Chondrocyte (in vitro differentiated cells): Measurements from ENCODE around the gene INPP5A. TPM values are rescaled to one million over a fixed set of nuclear protein-coding genes. Genes with fewer than 3 reads are reported as not detected.
"Not testable (repeated sequence)": the region's sequence is repeated elsewhere in the genome, so short reads cannot be mapped to it uniquely, and the experiment has no call there.

Experiments used
- DNase-seq: peaks from one replicate; pipeline ENCODE4 v3.0.0; 2021; ENCODE audit warnings: mixed read lengths, low spot score
- H3K27ac Mint-ChIP-seq: one replicate; pipeline ENCODE4 v1.8.0; 2021; ENCODE audit warnings: mild to moderate bottlenecking, moderate library complexity, mixed read lengths; ENCODE audit not compliant: unreplicated experiment
- H3K27me3 Mint-ChIP-seq: 2 replicates; pipeline ENCODE4 v1.8.0; 2021; ENCODE audit warnings: low read depth, mixed read lengths
- H3K36me3 Mint-ChIP-seq: 2 replicates; pipeline ENCODE4 v1.8.0; 2021; ENCODE audit warnings: low read depth, mixed read lengths
- H3K4me1 Mint-ChIP-seq: 2 replicates; pipeline ENCODE4 v1.8.0; 2021; ENCODE audit warnings: low read depth, mild to moderate bottlenecking, mixed read lengths
- H3K4me3 Mint-ChIP-seq: one replicate; pipeline ENCODE4 v1.8.0; 2021; ENCODE audit warnings: mild to moderate bottlenecking, moderate library complexity, mixed read lengths; ENCODE audit not compliant: unreplicated experiment
- H3K9me3 Mint-ChIP-seq: 2 replicates; pipeline ENCODE4 v1.8.0; 2021; ENCODE audit warnings: low read depth, mixed read lengths
- total RNA-seq: library from RNA; stranded (reverse); gene quantifications from 3 replicates; pipeline ENCODE4 v1.2.1, GENCODE V29; 2021
- TF ChIP-seq, protein P1 (sequence below): fragments of 200-600 bp; sonication (generic); IDR thresholded peaks from 2 replicates; pipeline ENCODE4 v1.5.0; 2021; ENCODE audit warnings: antibody characterized with exemption, mild to moderate bottlenecking, moderate library complexity

Gene INPP5A
- total RNA-seq, 1 donor from 2014 or later = 40.6 TPM

DNA sequence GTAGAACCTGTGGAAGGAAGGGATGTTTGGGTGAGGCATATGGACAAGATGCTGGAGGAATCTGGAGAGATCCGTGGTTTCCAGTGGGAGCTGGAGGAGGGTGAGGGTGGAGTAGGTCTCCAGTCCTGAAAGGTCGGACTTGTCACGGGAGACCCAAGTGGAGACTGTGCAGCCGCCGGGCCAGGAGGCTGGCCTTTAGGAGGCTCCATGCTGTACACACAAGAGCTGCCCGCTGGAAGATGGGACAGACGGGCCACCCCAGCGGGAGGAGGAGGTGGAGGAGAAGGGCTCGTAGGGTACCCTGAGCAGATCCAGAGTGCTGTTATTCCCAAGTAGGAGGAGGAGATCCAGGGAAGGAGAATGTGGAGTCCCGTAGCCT is 141.6 kb downstream of the INPP5A start:
- no peaks in the 10 kb centered on the region for H3K9me3 Mint-ChIP-seq
- H3K27ac Mint-ChIP-seq = no peak overlapping the region
- no peak overlapping the region for H3K4me3 Mint-ChIP-seq
- DNase-seq = peak; percentile 72
- peaks cover 2% of the 10 kb centered on the region for H3K4me1 Mint-ChIP-seq
- peaks cover 1% of the 10 kb centered on the region for H3K36me3 Mint-ChIP-seq
- TF ChIP-seq, protein P1, sequence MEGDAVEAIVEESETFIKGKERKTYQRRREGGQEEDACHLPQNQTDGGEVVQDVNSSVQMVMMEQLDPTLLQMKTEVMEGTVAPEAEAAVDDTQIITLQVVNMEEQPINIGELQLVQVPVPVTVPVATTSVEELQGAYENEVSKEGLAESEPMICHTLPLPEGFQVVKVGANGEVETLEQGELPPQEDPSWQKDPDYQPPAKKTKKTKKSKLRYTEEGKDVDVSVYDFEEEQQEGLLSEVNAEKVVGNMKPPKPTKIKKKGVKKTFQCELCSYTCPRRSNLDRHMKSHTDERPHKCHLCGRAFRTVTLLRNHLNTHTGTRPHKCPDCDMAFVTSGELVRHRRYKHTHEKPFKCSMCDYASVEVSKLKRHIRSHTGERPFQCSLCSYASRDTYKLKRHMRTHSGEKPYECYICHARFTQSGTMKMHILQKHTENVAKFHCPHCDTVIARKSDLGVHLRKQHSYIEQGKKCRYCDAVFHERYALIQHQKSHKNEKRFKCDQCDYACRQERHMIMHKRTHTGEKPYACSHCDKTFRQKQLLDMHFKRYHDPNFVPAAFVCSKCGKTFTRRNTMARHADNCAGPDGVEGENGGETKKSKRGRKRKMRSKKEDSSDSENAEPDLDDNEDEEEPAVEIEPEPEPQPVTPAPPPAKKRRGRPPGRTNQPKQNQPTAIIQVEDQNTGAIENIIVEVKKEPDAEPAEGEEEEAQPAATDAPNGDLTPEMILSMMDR = no peak
- no peaks in the 10 kb centered on the region for H3K27me3 Mint-ChIP-seq

DNA sequence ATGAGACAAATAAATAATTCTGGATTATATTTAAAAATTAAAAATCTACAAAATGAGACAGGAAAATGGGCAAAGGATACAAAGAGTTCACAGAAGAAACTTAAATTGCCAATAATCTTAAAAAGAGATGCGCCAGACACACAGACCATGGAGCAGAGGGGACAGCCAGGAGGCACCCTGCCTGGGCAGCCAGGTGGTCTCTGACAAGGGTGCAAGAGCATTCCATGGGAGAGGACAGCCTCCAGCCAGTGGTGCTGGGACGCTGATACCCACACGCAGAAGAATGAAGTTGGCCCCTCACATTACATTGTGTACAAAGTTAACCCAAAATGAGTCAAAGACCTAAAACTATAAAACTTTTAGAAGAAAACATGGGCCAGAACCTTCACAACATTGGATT is 142.1 kb downstream of the INPP5A start:
- H3K36me3 Mint-ChIP-seq = peaks cover 1% of the 10 kb centered on the region
- TF ChIP-seq, protein P1 = no peak
- DNase-seq = peak; percentile 32
- no peaks in the 10 kb centered on the region for H3K9me3 Mint-ChIP-seq
- peaks cover 7% of the 10 kb centered on the region for H3K4me1 Mint-ChIP-seq
- H3K27ac Mint-ChIP-seq = no peak overlapping the region
- no peak overlapping the region for H3K4me3 Mint-ChIP-seq
- H3K27me3 Mint-ChIP-seq = no peaks in the 10 kb centered on the region

DNA sequence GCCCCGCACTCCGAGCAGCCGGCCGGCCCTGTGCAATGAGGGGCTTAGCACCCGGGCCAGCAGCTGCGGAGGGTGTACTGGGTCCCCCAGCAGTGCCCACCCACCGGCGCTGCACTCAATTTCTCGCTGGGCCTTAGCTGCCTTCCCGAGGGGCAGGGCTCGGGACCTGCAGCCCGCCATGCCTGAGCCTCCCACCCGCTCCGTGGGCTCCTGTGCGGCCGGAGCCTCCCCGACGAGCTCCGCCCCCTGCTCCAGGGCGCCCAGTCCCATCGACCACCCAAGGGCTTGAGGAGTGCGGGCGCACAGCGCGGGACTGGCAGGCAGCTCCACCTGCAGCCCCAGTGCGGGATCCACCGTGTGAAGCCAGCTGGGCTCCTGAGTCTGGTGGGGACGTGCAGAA is 143.2 kb downstream of the INPP5A start:
- H3K9me3 Mint-ChIP-seq, H3K27me3 Mint-ChIP-seq, H3K27ac Mint-ChIP-seq, H3K4me3 Mint-ChIP-seq, H3K36me3 Mint-ChIP-seq: not testable (repeated sequence)
- peaks cover 18% of the 10 kb centered on the region for H3K4me1 Mint-ChIP-seq
- peak; percentile 37 for DNase-seq

DNA sequence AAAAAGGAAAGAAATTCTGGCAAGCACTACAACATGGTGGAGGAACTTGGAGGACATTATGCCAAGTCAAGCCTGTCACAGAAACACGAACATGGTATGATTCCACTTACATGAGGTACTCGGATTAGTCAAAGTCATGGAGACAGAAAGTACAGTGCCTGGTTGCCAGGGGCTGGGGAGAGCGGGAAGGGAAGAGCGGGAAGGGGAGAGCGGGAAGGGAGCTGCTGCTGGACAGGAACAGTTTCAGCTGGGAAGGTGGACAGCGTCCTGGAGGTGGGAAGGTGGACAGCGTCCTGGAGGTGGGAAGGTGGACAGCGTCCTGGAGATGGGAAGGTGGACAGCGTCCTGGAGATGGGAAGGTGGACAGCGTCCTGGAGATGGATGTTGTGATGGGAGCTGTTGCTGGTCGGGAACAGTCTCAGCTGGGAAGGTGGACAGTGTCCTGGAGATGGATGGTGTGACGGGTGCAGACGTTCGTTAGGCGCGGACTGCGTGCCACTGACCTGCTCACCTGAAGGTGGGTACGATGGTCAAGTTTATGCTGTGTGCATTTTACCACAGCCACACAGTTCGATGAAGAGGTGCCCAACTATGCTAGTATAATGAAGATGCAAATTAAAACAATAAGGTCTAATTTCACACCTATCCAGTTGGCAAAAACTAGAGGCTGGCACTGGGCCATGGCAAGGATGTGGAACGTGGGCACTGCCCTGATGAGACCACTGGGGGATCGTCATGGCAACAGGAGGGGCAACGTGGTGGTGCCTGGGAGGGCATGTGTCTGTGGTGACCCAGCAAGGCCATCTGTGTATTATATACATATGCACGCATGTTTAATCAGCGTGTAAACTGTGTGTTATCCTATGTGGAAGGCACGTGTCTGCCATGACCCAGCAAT is 144.5 kb downstream of the INPP5A start:
- TF ChIP-seq, protein P1 = no peak
- no peak overlapping the region for H3K4me3 Mint-ChIP-seq
- peak; percentile 65 for DNase-seq
- no peak overlapping the region for H3K27ac Mint-ChIP-seq
- peaks cover 19% of the 10 kb centered on the region for H3K4me1 Mint-ChIP-seq
- H3K36me3 Mint-ChIP-seq = peaks cover 1% of the 10 kb centered on the region
- no peaks in the 10 kb centered on the region for H3K9me3 Mint-ChIP-seq
- no peaks in the 10 kb centered on the region for H3K27me3 Mint-ChIP-seq

DNA sequence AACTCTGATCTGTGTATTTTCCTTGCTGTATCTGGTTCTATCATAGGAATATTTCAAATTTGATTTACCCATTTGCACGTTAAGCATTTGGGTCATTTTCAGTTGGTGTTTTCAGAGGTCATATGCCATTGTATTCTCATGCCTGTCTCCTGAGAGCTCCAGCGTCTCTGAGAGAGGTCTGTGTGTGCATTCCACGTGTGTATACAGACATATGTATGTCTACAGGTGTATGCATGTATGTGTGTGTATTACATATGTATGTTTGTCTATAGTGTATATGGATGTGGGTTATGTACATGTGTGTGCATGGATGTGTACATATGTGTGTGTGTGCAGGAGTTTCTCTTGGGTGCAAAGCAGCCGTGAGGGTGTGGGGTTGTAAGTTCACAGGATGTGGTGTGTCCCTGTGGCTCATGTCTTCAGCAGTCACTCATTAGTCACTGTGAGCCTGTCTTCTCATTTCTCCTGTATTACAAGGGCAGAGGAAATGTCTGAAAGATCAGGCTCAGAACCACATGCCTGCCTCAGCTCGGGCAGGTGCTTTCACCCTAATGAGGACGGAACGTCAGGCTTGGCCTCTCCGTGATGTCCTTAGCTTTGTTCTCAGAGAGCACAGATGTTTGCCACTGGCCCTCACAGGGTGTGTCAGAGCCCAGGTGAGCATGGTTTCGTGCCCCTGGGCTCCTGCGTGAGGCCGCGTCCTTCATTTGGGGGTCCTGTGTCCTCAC is 146.7 kb downstream of the INPP5A start:
- H3K27ac Mint-ChIP-seq = peak overlapping the region; percentile 87
- DNase-seq = peak; percentile 46

More for the DNA sequence above, 146.7 kb downstream of the INPP5A start:
- Mint-ChIP-seq H3K27me3 (no peaks in the 10 kb centered on the region), H3K4me1 (peaks cover 19% of the 10 kb centered on the region), H3K4me3 (no peak overlapping the region), H3K36me3 (peaks cover 1% of the 10 kb centered on the region), H3K9me3 (no peaks in the 10 kb centered on the region)
- TF ChIP-seq, protein P1 = no peak
